GM18907 (cell line): ENCODE results near the gene WDFY4.
A peak's percentile ranks its signal among the peaks of the same experiment; 100 is the strongest.

ENCODE experiments used
- ATAC-seq: cut with Tn5 transposase; IDR thresholded peaks from one replicate; pipeline ENCODE4 v1.9.1; 2021; ENCODE audit warnings: mild to moderate bottlenecking, moderate library complexity; ENCODE audit not compliant: unreplicated experiment

WDFY4 gene

DNA sequence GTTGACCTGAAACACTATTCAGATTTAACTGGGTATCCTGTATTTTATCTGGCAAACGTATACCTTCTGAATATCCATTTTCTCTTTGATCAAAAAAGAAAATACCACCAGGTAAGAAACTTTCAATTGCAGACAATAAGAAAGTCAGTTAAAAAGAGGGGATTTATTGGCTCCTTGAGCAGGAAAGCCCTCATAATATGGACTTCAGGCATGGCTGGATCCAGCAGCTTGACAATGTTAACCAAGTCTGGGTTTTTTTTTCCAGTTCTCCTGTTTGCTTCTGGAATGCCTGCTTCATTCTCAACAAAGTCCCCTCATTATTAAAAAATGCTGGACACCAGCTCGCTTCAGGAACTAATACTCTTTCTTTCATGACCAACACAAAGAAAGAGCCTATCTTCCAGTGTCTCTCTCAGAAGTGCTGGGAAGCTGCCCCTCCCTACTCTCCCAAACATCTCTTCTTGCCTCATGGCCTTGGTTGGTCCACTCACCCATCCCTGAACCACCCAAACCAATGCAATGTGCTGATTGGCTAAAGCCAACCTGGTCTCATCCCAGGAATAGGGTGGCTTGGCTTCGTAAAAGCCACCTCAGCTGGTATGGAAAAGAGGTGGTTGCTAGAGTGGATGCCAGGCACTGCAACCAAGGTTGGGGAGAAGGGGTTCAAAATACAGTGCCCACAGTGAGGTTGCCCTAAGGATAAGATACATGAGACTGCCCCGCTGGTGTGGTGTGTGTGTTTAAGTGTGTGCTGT, 30.6 kb upstream of the WDFY4 start:
- no peak for ATAC-seq

DNA sequence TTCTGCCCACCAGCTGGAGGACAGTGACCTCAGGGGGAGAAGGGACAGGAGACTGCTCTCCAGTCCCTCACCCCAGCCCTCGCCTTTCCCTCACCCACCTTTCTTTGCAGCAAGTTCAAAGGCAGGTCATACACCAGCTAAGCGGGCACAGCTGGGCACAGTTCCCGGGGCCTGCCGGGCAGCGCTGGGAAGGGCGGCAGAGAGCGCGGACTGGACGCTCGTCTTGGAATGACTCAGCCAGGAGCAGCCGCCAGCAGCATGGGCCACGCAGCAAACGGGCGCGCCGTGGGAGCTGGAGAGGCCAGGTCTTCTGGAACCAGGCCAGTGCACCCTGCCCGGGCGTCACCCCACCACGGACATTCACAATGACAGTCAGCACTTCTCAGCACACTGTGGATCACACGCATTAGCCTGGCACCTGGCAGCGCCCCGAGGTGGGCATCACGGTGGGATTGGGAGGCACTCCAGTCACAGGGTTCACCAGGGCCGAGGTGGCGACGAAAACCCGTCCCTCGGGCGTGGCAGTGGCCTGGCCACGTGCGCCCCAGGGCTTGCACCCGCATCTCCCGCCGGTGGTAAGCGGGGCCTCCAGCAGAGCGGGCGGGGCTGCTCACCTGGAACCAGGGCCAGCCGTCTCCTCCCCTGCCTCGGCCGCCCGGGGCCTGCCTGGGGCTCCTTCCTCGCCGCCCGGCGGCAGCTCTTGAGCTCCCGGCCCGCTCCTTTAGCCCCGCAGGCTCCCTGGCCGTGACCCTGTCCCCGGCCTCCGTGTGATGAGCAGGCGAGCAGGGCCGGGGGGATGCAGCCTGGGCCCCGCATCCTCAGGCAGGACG, 29.0 kb upstream of the WDFY4 start:
- peak; percentile 12 for ATAC-seq

DNA sequence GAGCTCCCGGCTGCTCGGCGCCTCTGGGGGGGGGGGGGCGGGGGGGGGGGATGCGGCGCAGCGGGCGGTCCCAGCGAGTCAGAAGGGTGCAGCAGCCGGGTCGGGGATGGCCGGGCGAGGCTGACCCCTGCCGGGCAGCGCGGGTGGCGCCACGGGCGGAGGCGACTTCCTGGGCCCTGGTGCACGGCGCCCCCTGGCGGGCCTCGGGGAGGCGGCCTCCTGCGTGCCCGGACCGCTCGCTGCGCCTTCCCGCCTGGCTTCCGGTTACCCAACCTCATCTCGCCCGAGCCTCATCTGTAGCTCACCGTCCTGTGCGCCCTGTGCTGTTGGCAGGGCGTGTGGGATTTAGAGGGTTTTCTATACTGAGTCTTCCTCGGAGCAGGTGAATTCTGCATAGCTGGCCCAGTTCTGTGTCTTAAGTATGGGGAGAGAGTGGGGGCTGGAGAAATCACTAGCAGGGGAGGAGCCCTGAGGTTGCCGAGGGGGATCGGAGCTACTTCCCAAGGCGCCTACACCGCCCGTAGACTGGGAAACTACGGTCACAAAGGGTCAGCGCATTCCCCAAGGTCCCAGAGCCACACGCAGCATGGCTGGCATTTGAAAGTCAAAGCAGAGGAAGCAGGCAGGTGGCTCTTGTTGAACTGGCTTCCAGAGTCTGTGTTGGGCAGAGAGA, 28.3 kb upstream of the WDFY4 start:
- peak; percentile 81 for ATAC-seq

DNA sequence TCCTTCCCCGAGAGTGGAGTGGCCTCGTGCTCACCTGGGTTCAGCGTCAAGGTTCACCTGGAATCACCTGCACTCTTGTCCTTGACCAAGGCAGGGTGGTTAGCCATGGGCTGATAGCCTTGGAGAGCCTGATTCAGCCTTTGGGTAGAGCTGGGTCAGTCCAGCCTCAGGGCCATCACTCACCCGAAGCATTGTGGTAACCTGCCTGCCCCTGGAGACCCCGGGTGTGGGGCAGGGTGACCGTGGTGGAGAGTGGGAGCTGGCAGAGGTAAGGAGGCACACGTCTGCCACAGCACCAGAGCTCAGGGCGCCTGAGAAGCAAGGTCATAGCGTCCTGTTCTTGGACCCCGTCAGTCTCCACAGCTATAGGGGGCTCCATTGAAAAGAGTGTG, 27.8 kb upstream of the WDFY4 start:
- no peak for ATAC-seq

DNA sequence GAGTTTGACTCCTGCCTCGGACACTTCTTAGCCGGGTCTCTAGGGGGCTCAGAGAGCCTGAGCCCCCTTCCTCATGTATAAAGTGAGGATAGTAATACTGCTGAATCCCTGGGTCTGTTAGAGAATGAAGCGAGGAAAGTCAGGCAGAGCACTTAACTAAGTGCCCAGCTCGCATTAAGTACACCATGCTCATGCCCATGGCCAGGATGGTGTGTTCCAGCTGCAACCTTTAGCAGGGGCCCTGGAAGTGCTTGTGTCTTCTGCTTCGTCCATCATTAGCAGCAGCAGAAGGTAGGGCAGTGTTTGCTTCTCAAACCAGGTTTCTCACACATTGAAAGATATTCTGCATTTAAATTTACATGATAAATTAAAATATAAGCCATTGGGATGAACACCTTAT, 27.3 kb upstream of the WDFY4 start:
- ATAC-seq: no peak

DNA sequence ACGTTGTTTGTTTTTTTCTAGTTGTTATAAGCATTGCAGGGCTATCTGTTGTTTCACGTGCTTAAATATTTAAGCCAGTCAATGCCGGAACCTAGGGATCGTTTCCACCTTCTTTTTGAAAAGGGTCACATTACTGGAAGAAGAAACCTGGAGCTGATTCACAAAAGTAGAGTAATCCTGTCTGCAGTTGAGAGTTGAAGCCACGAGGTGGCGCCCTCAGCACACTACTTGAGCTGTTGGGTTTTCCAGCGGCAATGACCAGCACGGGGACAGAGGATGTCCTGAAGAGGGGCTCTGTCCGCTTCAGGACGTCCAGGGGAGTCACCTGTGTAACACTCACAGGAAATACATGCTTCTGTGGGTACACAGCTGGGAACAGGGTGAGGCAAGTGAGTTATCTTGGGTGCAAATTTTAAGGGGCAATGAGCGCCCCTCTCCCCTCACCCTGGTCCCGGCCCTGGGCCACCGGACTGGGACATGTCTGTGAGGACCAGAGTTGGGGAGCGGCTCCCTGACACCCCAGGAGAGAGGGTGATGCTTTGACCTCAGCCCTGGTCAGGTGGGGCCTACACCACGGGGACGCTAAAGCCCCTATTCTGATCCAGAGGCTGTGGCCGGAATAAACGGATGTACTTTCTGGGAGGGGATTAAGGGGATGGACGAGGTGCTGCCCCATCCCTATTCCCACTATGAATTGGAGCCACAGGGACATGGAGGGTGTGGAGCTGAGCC, 26.3 kb upstream of the WDFY4 start:
- no peak for ATAC-seq

DNA sequence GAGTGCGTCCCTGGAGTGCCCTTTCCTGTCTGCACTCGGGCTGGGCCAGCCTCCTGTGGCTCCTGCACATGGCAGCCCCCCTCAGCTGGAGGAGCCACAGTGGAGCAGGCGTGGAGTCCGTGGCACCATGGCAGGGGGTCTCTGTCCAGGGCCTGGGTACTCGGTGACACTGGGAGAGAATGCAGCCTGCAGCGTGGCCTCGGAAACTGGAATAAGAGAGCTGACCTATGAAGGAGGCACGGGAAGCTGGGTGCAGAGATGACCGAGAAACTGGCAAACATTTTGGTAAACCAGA, 25.8 kb upstream of the WDFY4 start:
- ATAC-seq: no peak

DNA sequence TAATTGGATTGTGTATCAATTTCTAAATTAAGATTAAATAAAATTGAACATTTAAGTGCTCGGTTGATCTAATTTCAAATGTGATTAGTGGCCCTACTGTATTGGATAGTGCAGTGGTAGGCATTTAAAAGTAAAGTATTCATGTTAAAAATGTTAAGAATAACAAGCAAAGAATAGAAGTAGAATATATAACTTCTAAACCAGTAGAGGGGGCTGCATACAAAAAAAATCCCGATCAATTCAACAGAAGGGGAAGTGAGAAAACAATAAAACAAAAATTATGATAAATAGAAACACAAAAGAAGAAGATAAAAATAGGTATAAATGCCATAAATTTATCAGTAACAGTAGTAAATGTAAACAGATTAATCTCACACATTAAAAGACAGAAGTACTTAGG, 24.9 kb upstream of the WDFY4 start:
- ATAC-seq: no peak

DNA sequence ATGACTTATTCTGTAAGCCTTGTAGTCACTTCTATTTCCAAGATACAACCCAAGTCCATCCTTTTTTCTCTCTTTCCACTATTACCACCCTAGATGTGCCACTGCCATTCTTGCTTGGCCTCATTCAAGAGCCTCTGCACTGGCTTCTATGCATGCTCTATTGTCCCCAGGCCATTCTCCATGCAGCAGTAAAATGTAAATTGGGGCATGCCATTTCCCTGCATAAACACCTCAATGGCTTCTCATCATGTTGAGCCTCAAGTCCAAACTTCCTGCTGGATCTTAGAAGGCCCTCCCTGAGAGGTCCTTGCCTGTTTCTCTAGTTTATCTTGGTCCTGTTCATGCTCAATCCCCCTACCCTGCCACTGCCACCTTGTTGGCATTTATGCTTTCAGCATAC, 23.2 kb upstream of the WDFY4 start:
- ATAC-seq: no peak

DNA sequence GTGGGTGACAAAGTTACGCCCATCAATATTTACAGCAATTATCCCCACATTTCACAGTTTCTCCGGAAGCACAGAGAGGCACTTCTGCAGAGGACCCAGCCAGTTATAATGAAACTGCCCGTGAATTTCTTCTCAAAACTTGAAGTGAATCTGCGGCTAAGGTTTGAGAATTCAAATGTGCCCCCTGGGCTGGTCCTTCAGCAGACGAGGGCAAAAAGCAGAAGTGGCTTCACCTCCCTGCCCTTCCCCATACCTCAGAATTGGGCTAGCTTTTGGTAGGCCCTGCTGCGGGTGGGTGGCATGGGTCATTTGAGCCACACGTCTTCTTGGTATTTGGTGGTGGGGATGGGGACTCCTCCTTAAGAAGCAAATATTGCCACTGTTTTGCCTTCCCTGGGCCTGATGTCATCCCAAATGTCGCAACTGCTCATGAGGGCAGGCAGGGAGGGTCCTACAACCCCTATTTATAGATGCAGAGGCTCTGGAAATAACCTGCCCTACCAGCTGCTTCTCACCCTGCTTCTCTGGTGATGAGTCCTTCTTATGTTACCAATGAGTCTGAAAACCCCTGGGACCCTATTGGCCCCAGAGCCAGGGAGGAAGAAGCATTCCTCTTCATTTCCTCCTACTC, 16.6 kb upstream of the WDFY4 start:
- peak; percentile 54 for ATAC-seq

DNA sequence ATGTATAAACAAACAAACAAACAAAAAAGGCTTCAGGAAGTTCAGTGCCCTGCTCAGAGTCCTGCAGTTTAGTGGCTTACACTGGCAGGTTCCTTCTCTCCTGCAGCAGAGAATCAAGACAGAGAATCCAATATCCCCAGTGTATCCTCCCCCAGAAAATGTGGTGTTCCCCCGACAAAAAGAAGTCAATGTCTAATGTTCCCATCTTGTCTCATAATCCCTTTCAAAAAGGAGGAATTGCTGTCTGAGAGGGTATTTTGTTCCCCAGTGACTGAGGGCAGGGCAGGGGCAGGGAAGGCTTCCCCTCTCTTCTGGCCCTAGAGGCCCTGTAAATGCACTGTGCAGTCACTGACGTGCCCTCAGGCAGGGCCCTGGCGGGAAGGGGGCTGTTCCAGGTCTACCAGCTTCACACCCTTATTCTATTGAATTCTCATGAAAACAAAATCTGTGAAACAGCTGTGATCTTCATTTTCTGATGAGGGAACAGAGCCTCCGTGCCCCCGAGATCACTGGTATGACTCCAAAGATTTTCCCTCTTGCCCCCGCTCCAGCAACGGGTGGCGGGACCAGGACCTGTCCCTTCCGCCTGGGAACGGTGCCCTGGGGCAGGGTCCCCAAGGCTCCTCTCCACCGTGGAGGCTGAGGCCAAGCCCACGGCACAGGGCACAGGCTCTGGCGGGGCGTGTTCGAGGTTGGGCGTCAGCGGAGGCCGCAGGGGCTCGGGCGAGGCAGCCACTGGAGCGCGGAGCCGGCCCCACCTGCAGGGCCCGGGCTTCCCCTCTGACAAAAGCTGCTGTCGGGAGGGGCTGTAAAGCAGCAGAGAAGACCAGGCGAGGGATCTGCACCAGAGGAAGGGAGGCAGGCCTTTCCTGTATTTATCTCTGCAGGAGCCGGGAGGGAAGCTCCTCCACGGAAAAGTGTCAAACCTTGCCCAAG, 13.4 kb upstream of the WDFY4 start:
- ATAC-seq: peak; percentile 68

DNA sequence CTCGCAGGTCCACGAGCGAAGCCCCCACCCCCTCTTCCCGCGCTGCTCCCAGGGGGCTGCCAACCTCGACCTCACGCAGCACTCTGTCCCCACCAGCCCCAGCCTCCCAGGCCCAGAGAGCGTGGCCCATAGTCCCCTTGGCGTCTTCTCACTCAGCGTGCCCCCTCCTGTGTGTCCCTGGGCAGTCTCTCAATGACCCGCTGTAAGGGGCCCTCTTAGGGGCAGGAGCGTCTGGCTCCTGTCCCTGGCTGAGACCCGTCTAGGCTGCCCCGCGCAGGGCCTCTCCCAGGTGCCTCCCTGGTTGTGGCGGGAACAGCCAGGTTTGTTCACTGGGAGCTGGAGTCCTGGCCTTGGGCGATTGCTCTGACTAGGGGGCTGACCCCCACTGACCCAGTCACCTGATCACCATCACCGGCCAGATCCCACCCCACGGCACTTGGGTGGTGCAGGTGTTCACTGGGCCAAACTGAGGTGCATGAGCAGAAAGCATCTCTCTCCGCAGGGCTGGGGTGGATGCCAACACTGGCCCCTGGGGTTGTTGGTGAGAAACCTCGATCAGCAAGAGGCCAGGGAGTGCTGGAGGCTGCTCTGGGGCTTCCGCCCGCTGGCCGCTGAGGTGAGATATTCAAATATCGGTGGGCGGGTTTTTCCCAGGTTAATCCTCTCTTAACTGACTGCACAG, 12.6 kb upstream of the WDFY4 start:
- ATAC-seq: peak; percentile 51

DNA sequence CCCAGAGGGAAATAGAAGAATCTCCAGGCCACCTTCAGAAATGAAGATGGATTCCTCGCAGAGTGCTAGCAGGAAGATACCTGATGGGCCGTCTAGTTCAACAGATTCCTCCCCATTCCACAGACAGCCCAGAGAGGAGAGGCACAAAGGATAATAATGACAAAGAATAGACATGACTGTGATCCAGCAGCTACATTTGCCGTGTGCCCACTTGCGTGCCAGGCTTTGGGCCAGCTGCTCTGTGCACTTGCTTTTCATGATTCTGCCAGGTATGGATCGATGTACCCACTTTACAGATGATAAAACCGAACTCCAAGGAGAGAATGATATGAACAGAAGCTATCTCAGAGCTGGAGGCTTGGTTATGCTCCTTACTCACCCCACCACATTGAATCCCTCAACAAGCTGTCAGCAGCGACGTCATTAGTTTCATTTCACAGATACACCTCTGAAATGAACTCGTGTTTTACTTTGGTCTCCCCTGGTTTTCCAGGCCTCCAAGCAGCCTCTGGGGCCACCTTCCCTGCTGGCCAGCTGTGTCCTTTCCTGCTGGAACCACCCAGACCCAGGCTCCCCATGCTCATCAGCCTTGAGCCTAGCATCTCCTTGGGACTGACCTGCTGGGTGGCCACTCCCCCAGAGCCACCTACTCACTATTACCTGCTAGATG, 11.9 kb upstream of the WDFY4 start:
- peak; percentile 15 for ATAC-seq

DNA sequence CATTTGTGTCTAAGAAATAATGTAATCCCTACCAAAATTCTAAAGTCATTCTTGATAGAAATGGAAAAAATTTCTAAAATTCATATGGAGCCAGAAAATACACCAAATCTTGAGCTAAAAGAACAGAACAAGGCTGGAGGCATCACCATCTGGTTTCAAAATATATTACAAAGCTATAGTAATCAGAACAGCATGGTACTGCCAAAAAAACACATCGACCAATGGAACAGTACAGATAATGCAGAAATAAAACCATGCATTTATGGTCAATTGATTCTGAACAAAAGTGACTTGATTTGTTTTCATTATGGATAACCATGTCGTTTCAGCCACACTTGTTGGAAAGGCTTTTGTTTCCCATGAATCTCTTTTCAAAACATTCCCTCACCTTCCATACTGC, 7.0 kb upstream of the WDFY4 start:
- ATAC-seq: no peak

DNA sequence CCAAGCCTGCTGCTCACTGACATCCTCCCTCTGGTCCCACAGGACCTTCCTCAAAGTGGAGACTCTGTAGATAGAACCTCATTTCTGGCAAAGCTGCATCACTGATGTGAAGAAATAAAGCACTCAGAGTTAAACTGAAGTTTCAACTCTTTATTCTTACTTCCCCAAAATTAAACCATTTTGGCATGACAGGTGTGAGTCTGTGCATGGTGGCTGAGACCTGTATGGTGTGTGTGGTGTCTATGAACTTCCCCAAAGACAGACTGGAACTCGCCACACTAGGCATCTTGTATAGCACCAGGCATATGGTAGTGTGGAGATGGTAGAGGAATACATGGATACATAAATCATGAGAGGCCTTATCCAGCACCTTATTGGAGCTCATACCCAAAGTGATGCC, 6.6 kb upstream of the WDFY4 start:
- peak; percentile 48 for ATAC-seq

DNA sequence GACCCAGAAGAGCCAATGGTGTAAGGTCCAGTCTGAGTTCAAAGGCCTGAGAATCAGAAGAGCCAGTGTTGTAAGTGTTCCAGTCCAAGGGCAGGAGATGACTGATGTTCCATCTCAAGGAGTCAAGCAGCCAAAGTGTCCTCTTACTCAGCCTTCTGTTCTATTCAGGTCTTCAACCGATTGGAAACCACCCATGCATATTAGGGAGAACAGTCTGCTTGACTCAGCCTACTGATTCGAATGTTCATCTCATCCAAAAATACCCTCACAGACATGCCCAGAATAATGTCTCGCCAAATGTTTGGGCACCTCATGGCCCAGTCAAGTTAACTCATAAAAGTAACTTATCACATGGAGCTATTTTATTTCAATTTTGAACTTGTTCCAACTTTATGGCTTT, 2.9 kb upstream of the WDFY4 start:
- no peak for ATAC-seq

DNA sequence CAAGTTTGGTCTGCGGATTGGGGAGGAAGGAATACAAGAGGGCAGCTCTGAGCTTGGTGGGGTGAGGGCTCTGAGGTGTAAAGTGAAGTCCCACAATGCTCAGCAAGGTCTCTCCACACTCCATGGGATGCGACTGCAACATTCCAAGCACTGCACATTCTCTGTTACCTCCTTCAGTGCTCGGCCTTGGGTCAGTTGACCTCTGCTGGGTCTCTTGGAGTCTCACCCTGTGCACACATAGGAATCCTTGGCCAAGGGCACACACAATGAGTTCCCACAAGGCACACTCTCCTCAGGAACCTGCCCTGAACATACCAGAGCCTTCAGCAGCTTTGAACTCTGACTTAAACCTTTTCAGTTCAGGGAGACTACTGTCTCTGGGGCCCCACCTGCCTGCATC, 2.4 kb upstream of the WDFY4 start:
- no peak for ATAC-seq

DNA sequence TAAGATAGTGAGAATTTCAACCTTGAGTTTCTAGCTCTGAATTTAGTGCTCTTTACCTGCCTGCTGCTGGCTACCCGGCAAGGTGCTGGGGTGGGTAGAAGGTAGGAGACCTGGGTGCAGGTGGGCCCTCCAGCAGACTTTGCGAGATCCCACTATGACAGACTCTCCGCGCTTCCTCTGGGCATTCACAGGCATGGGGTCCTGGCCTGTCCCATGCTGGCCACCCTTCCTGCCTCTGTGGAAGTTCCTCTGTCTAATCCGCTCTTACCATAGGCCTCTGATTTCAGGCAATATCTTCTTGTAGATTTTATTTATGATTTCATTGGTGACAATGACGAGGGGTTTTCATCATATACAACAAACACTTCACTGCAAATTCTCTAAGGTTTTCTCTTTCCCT, 1.2 kb upstream of the WDFY4 start:
- no peak for ATAC-seq

DNA sequence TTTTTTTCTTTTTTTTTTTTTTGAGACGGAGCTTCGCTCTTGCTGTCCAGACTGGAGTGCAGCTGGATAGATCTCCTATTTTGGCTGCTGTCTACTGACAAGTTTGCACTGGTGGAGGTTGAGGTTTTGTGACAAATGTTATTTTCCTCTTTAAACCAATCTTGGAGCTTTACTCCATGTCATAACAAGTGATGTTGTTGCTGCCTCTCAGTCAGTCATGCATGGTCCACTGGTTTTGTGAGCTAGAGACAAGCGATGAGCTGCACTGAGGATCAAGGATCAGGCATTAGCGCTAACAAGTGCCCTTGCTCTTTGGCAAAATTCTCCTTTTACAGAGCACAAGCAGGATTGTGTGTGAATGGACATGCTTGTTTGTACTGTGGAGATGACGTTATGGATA, 805 bp upstream of the WDFY4 start:
- ATAC-seq: no peak
